Stimulated activated CD8-positive, alpha-beta memory T cell treated with anti-CD3 and anti-CD28 coated beads, Interleukin-15, amount 100 ng/mL, for 24 hours (primary cell): Measurements from ENCODE around the gene PRRX2.
"Not testable (repeated sequence)": the region's sequence is repeated elsewhere in the genome, so short reads cannot be mapped to it uniquely, and the experiment has no call there.

Experiments
- DNase-seq: peaks from one replicate; pipeline ENCODE4 v3.0.0-alpha.2; 2020; ENCODE audit warnings: low read depth

Gene PRRX2

DNA sequence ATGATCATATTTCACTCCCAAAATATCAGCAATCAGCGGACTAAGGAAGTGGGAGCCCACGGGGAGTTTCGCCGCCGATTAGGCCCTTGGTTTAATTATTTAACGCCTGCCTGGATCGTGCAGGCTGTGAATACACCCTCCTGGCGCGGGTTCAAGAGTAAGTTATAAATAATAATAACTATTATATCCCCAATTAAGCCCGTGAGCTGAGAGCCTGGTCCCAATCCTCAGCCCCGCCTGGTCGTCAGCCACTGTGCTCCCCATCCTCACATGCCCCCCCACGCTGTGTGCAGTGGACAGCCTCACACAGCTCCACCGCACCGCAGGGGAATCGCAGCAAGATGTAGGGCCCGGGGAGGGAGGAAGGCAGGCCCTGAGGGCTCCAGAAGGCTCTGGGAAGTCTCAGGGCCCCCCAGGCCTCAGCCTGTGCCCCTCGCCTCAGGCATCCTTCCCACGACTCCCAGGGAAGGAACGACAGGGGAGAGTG lies 10.8 kb upstream of the PRRX2 start:
- no peak for DNase-seq

DNA sequence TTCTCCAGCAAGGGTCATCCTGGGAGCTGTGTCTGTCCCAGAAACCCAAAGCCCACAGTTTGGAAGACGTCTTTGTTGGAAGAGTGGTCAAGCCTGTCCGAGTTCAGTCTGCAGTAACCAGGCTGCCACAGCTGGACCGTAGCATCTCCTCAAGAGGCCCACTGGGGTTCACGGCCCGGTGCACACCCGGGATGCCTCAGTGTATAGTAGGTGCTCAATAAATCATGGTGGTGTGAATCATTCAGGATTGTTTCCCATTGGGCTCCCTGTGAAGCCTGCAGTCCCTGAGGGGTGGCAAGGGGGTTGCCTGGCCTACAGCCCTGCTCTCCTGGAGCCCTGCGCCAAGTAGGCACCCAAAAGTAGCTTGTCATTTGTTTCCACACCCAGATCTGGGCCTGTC lies 10.3 kb upstream of the PRRX2 start:
- no peak for DNase-seq

DNA sequence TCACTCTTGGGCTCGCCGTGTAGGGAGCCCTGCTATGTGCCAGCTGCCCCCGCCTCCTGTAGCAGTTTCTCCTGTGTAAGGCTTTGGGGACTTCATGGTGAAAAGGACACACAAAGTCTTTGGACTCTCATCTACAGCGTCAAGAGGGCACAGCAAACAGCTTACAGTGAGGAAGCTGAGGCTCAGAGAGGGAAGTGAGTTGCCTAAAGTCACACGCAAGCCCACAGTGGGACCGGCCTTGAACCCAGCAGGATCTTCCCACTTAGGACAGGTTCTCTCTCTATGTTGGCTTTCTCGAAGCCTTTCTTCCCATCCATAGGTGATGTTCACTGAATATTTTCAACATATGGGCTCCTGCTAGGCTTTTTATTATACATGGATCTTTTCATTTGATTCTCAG lies 9.8 kb upstream of the PRRX2 start:
- no peak for DNase-seq

DNA sequence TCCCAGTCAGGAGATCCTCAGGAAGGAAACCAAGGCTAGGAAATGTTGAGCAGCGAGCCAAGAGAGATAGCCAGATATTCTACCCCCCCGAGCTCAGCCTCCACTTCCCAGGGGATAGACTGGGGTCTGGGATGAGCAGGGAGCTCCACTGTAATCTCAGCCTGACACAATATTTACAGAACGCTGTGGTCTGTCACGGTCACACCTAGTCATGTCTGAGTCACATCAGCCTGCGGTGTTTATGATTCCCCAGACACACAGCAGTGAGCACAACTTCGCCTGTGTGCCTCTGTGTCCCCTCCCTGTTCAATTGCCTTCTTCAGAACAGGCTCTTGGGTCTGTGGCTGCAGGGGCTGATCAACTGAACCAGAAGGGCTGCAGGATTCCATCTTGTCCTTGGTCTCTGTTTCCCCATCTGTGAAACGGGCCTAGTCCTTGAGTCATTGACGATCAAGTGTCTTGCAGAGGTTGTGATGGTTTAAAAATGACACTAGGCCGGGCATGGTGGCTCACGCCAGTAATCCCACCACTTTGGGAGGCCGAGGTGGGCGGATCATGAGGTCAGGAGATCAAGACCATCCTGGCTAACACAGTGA lies 8.6 kb upstream of the PRRX2 start:
- DNase-seq, result no peak

DNA sequence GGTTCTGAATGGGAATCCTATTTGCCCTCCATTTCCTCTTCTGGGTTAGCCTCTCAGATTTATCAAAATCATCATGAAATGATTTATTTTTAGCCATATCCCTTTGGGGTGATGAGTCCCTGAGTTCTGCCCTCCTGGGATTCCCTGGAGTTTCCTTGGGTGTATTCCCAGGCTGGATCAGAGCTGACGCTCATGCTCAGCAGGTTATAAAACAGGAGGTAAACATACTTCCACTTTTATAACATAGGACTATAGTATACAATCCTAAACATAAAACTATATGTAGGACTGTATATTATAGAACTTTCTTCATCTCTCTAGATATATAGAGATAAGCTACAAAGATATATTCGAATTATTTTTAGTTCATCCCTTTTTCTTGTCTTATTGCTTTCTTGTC lies 4.4 kb upstream of the PRRX2 start:
- DNase-seq, result no peak

DNA sequence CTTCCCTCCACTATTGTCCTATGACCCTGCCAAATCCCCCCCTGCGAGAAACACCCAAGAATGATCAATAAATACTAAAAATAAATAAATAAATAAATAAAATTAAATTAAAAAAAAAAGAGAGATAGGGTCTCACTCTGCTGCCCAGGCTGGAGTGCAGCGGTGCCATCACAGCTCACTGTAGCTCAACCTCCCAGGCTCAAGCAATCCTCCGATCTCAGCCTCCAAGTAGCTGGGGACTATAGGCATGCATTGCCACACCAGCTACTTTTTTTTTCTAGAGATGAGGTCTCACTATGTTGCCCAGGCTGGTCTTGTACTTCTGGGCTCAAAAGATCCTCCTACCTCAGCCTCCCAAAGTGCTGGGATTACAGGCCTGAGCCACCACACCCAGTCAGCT lies 3.2 kb upstream of the PRRX2 start:
- DNase-seq, result not testable (repeated sequence)

DNA sequence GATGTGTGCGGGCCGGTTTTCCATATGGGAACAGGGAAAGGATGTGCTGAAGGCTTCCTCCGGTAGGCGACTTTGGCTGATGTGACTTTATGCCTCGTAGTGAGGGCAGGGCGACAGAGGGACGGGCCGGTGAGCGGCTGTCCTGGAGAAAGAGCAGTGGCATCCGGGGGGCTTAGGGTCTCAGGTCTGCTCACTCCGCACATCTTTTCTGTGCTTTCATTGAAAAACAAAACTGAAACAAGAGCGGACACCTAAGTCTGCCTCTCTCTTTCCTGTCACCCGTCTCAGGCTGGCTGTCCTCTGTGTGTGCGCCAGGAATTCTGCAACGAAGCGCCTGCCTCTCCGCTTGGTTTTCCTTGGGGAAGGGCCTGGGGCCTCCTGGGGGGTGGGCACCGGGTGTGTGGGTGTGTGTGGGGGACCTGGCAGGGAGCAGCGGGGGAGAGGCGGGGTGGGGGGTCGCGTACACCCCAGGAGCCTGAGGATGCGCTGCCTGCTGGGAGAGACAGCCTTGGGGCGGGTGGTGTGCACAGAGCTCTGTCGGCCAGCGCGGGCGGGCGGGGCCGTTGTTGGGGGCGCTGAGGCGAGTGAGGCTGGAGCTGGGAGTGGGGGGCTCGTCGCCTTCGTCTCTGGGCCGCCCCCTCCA lies 580 bp upstream of the PRRX2 start:
- no peak for DNase-seq

DNA sequence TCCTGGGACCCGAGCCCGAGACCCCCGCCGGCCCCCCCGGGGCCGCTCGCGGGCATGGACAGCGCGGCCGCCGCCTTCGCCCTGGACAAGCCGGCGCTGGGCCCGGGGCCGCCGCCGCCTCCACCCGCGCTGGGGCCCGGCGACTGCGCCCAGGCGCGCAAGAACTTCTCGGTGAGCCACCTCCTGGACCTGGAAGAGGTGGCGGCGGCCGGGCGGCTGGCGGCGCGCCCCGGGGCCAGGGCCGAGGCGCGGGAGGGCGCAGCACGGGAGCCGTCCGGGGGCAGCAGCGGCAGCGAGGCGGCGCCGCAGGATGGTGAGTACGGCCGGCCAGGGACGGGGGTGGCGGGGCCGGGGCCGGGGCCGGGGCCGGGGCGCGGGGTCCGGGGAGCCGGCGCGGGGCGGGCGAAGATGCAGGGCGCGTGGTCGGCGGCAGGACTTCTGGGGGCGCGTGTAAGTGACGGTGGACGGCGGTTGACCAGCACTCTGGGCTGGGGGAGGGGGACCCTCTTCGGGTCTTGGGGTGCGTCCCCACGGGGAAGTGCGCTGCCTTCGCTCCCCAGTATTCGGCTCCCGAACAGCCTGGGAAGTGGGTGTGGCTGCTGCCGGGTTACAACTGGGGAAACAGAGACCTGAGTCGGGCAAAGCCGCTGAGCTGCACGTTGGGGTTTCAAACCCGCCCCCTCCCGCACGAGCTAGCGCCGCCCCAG lies 520 bp downstream of the PRRX2 start:
- no peak for DNase-seq

DNA sequence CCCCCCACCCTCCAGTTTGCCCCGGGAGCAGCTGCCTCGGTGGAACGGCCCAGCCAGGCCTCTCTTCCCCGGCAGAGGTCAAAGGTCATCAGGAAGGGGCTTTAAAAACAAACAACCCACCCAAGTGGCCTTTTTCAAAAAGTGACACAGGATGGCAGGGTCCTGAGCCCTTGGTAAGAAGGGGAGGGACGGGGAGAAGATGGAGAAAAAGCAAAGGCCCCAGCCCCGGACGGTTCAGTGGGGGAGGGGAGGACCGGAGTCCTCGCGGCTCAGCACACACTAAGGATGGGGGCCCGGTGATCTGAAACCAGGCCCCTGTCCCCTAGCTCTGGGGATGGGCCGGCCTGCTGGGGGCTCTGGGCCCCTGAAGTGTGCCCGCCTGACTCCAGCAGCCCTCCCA lies 1.1 kb downstream of the PRRX2 start:
- no peak for DNase-seq

DNA sequence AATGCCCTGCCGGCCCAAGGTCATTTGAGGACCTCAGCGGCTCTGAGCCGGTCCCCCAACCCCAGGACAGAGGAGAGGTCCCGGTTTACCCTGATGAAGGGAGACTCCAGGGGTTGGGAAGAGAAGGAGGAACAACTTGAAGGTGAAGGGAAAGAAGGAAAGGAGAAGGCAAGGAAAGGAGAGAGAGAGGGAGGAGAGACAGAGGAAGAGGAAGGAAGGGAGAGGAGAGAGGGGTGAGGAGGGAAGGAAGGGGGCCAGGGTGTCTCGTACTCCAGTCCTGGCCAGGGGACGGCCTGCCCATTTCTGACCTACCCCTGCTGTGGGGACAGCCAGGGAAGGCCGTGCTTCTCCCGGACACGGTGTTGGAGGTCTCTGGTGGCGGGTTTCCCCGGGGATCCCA lies 1.9 kb downstream of the PRRX2 start:
- DNase-seq, result no peak

DNA sequence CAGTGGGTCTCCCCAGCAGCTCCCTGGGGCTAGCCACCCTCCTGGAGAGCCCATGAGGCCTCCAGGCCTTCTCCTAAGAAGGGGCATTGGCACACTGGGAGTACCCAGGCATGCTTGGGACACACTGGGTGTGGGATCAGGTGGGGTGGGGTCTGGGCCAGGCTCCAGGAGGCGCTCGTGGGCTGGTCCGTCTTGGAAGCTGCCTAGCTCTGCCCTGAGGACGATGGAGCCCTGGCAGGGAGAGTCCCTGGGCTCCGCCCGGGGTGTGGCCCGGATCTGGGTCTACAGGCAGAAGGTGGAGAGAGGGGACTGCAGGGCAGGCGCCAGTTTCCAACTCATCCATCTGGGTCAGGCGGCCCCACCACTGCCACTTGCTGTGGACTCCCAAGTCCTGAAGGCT lies 2.4 kb downstream of the PRRX2 start:
- no peak for DNase-seq

DNA sequence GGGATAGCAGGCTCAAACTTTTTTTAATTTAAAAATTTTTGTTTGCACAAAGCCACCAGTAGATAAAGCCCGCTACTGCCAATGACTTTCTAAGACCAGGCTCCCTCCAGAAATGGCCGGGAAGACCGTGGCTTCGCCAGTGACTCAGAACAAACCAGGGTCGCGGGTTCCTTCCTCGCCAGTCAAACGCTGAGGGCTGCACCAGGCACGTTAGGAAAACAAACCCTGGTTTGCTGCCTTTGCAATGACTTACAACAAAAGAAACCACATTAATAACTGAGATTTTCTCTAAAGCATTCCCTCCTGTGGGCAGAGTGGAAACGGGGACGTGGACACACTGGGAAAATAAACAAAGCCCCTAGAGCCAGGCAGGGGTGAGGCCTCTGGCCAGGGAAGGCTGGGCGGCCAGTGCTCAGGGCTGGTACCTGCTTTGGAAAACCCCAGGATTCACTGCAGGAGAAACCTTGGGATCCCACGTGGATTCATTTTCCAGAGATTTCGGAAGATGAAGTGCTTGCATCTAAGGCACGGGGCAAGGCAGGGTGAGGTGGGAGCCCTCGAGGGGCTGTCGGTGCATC lies 3.8 kb downstream of the PRRX2 start:
- DNase-seq, result no peak

DNA sequence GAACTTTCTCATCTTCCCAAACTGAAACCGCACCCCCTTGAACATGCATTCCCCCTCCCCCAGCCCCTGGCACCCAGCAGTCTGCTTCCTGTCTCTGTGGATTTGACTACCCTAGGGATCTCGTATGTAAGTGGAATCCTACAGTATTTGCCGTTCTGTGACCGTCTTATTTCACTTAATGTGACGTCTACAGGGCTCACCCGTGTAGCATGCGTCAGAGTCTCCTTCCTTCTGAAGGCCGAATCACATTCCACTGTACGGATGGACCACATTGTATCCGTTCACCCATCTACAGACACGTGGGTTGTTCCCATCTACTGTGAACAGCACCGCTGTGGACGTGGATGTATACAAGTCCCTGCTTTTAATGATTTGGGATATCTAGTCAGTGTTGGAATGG lies 4.5 kb downstream of the PRRX2 start:
- no peak for DNase-seq

DNA sequence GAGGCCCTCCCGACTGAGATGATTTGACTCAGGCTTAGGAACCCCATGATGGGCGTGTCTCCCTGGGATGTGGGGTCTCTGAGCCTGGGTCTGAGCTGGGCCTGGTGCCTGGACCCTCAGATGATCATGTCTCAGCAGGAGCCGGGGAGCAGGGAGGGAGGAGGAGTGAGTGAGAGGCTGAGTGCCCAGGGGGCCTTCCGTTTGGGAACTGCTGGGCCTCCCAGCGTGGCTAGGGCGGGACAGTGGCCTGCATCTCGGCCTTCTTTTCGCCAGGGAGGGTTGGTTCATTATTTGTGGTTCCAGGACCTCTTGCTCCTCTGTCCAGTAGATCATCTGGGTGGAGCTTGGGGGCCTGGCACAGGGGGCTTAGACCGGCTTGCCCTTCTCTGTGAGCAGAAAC lies 5.6 kb downstream of the PRRX2 start:
- DNase-seq, result no peak

DNA sequence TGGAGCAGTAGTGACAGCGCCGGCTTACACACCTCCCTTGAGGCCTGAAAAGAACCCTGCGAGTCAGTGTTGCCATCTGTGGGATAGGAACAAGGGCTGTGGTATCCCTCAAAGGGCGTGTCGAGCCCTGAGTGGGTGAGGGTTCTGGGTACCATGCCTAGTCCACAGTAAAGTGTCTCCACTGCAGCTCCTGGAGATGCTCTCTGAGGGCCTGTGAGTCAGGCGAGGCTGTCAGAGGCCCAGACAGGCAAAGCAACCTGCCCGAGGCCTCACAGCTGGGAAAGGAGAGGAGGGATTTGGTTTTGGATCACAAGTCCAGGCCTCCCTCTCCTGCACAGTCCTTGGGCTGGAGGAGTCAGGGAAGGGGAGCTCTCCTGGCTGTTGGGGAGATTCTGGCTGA lies 6.1 kb downstream of the PRRX2 start:
- DNase-seq, result no peak

DNA sequence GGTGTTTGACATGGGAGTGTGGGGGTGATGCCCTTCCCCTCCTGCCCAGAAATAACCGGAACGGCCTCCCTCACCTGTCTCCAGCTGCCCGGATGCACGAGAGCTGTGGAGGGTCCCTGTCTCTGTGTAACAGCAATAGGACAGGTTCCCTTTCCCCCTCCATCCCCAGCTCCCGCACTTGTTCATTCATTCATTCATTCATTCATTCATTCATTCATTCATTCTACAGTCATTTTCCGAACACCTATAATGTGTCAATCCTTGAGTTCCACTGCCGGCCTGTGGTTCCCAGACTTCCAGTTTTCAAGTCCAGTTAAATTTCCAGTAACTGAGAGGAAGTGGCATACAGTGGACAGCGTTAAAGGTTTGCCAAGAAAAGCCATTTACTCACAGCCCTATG lies 7.3 kb downstream of the PRRX2 start:
- no peak for DNase-seq

DNA sequence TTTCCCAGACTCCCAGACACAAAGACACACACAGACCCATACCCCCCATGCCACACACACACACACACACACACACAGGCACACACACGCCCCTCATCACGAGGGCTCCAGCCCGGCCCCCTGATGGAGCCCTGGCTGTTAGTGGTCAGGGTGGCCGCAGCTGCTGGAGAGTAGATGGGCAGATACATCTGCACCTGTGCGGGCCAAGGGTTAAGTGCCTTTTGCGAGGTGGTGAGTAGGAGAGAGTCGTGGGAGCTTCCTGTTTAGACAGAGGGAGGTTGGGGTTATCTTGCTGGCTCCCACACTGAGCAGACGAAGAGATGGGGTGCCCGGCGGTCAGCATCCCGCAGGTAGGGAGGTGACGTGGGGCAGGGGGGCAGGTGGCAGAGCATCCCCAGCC lies 8.2 kb downstream of the PRRX2 start:
- no peak for DNase-seq

DNA sequence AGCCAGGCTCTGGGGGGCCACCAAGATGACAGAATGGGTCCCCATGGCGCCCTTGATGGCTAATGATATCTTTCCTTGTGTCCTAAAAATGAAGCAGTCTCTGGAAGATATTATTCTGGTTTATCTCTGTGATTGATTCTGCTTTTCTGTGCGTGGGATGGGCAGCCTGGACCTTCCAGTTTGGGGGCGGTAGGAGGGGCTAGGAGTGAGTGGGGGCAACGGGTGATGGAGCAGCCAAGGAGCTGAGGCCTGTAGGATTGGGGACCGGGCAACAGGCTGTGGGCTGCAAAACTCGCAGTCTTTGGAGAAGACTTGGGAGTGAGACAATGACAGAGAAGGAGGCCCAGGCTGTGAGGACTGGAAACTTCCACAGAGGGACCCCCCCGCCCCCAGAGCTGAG lies 8.8 kb downstream of the PRRX2 start:
- DNase-seq, result no peak

DNA sequence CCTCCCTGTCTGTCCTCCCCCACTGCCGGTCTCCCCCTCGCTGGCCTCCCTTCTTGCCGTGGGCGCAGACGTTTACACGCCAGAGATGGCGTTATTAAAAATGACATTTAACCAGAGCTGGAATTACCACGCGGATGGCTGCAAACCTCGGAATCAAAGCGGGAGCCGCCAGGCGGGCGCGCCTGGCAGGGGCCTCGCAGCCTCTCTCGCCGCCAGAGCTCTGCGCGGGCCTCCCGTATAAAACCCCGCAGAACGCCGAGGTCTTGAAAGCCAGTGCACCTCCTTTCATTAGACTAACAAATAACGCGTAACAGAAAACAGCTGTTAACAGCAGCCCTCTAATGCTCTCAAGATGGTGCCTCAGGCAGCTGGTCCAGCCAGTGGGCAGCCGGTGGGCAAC lies 10.2 kb downstream of the PRRX2 start:
- no peak for DNase-seq

DNA sequence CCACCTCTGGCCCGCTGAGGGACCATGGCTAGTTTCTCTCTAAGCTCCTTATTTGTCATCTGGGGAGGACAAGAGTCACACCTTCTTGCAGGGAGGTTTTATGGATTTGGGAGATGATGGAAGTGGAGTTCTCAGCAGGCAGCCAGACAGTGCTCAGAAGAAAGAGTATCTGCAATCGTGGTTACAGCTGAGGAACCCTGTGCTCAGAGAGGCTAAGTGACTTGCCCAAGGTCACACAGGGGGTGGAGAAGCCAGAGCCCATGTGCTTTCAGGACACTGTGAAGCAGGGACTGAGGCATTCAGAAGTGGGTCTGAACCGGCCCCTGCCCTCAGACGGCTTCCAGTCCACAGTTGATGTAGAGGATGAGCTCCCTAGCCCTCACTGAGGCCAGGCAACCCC lies 10.8 kb downstream of the PRRX2 start:
- DNase-seq, result no peak

DNA sequence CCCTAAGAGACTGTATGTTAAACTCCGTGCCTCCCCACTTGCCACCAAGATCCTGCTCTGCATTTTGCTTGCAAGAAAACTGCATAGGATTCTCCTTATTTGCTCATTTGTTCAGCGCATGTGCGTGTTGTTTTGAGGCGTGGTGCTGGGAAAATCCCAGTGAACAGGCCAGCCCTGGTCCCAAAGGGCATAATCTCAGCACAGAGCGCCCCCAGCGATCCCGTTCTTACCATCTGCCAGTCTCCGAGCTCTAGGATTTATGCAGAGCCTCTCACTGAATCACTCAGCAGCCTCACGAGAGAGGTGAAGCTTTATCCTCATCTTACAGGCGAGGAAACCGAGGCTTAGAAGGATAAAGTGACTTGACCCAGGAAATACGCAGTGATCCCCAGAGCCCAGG lies 11.5 kb downstream of the PRRX2 start:
- no peak for DNase-seq

DNA sequence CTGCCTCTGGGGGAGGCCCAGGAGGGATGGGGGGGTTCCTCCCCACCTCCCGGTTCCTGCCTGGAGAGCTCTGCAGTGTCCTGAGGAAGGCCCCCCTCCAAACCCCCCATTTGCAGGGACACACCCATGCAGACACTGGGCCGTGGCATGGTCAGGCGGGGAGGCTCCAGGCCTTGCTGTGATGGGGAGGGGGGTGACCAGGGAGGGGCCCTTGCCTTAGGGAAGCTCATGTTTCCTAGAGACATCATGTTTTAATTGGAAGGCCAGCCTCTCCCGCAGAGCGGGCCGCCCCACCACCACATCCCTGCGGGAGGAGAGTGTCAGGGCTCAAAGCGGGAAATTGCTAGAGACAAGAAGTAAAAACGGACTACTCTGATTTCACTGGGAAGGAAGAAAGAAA lies 12.0 kb downstream of the PRRX2 start:
- DNase-seq, result no peak

DNA sequence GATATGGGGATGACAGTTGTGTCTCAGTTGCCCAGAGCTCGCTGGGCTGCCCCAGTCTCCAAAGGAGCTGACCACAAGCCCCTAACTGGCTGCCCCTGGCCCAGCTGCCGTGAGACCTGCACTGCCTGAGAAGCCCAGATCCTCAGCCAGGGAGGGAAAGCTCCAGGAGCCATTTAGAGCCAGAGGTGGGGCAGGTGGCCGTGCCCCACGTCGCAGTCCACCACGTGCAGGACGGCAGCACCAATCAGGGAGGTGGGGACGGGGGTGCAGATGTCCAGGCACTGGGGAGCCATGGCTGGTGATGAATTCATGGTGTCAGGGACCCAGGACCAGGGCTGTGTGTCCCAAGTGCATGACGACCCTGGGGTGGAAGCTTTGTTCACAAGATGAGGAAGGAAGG lies 13.4 kb downstream of the PRRX2 start:
- DNase-seq, result no peak
